ENCODE data around the gene AFAP1L1.

The AFAP1L1 gene

GRCh38 chr5:149355688-149356087 is 84.0 kb downstream of the AFAP1L1 start:
- DNase-seq: no peak

- no peak for DNase-seq
Observed at GRCh38 chr5:149356391-149356790, 84.7 kb downstream of the AFAP1L1 start.

GRCh38 chr5:149357370-149358293 is 86.0 kb downstream of the AFAP1L1 start, which contains the start of gene PCYOX1L:
PCYOX1L (plus strand) TSS chr5:149358046; CDS start chr5:149358069, 23 bp downstream.
- DNase-seq: peak; percentile 97

- DNase-seq: peak; percentile 28
Observed at GRCh38 chr5:149358294-149358651, 86.6 kb downstream of the AFAP1L1 start.

GRCh38 chr5:149358868-149359495 is 87.3 kb downstream of the AFAP1L1 start:
- DNase-seq: no peak

- no peak for DNase-seq
Observed at GRCh38 chr5:149360272-149360671, 88.6 kb downstream of the AFAP1L1 start.

- no peak for DNase-seq
Observed at GRCh38 chr5:149362541-149362940, 90.9 kb downstream of the AFAP1L1 start.

GRCh38 chr5:149363358-149363757 is 91.7 kb downstream of the AFAP1L1 start:
- DNase-seq: no peak

- no peak for DNase-seq
Observed at GRCh38 chr5:149363936-149364335, 92.3 kb downstream of the AFAP1L1 start.

- DNase-seq: no peak
Observed at GRCh38 chr5:149364719-149365118, 93.1 kb downstream of the AFAP1L1 start.

- no peak for DNase-seq
Observed at GRCh38 chr5:149365418-149365817, 93.8 kb downstream of the AFAP1L1 start.

GRCh38 chr5:149366169-149366729 is 94.6 kb downstream of the AFAP1L1 start:
- no peak for DNase-seq

GRCh38 chr5:149367249-149367971 is 95.8 kb downstream of the AFAP1L1 start:
- DNase-seq: peak; percentile 77

GRCh38 chr5:149367972-149368645 is 96.5 kb downstream of the AFAP1L1 start:
- no peak for DNase-seq

GRCh38 chr5:149370878-149371277 is 99.2 kb downstream of the AFAP1L1 start:
- no peak for DNase-seq

GRCh38 chr5:149371296-149371962 is 99.8 kb downstream of the AFAP1L1 start:
- DNase-seq: peak; percentile 62

- DNase-seq: no peak
Observed at GRCh38 chr5:149372076-149372795, 100.6 kb downstream of the AFAP1L1 start.

- DNase-seq: no peak
Observed at GRCh38 chr5:149372932-149373331, 101.3 kb downstream of the AFAP1L1 start.

- no peak for DNase-seq
Observed at GRCh38 chr5:149374303-149374702, 102.6 kb downstream of the AFAP1L1 start.

GRCh38 chr5:149374801-149375200 is 103.1 kb downstream of the AFAP1L1 start:
- no peak for DNase-seq

GRCh38 chr5:149375434-149375833 is 103.8 kb downstream of the AFAP1L1 start:
- DNase-seq: no peak

Measured in EL (cell line).